GM21737 (cell line): ENCODE measurements around the gene EDDM13.
"Not testable (repeated sequence)": the region's sequence is repeated elsewhere in the genome, so short reads cannot be mapped to it uniquely, and the experiment has no call there.

Source experiments
- ATAC-seq: cut with Tn5 transposase; IDR thresholded peaks from one replicate; pipeline ENCODE4 v1.9.1; 2021; ENCODE audit warnings: mild to moderate bottlenecking, moderate library complexity; ENCODE audit not compliant: unreplicated experiment

EDDM13 gene

GRCh38 chr19:56272161-56272798 is at the start of gene EDDM13:
EDDM13 (plus strand) TSS chr19:56272748; CDS start chr19:56272835, 87 bp downstream.
- ATAC-seq: no peak

- ATAC-seq: no peak
Observed at GRCh38 chr19:56222901-56223300, 49.6 kb upstream of the EDDM13 start.

GRCh38 chr19:56223481-56223880 is 49.1 kb upstream of the EDDM13 start:
- no peak for ATAC-seq

GRCh38 chr19:56245121-56245740 is 27.3 kb upstream of the EDDM13 start:
- ATAC-seq: no peak

- not testable (repeated sequence) for ATAC-seq
Observed at GRCh38 chr19:56245764-56246163, 26.8 kb upstream of the EDDM13 start.

GRCh38 chr19:56248736-56249338 is 23.7 kb upstream of the EDDM13 start:
- not testable (repeated sequence) for ATAC-seq

GRCh38 chr19:56252699-56253422 is 19.7 kb upstream of the EDDM13 start:
- no peak for ATAC-seq

GRCh38 chr19:56253737-56254136 is 18.8 kb upstream of the EDDM13 start:
- no peak for ATAC-seq

GRCh38 chr19:56258272-56258671 is 14.3 kb upstream of the EDDM13 start:
- no peak for ATAC-seq

GRCh38 chr19:56261145-56261544 is 11.4 kb upstream of the EDDM13 start:
- no peak for ATAC-seq

- not testable (repeated sequence) for ATAC-seq
Observed at GRCh38 chr19:56261932-56262331, 10.6 kb upstream of the EDDM13 start.

- no peak for ATAC-seq
Observed at GRCh38 chr19:56263319-56263718, 9.2 kb upstream of the EDDM13 start.

- ATAC-seq: no peak
Observed at GRCh38 chr19:56266051-56266450, 6.5 kb upstream of the EDDM13 start.

GRCh38 chr19:56269348-56269747 is 3.2 kb upstream of the EDDM13 start:
- no peak for ATAC-seq

GRCh38 chr19:56270676-56271075 is 1.9 kb upstream of the EDDM13 start:
- ATAC-seq: no peak

GRCh38 chr19:56271151-56271550 is 1.4 kb upstream of the EDDM13 start:
- ATAC-seq: no peak

GRCh38 chr19:56273563-56274117 is 1.1 kb downstream of the EDDM13 start:
- ATAC-seq: no peak

GRCh38 chr19:56282809-56283208 is 10.3 kb downstream of the EDDM13 start:
- ATAC-seq: no peak

GRCh38 chr19:56284746-56285145 is 12.2 kb downstream of the EDDM13 start:
- no peak for ATAC-seq

GRCh38 chr19:56290104-56290503 is 17.6 kb downstream of the EDDM13 start:
- ATAC-seq: no peak

GRCh38 chr19:56291867-56292266 is 19.3 kb downstream of the EDDM13 start:
- ATAC-seq: no peak
